Stimulated activated CD4-positive, alpha-beta T cell treated with anti-CD3 and anti-CD28 coated beads, TNF-alpha, amount 100 ng/mL, for 1 hour (primary cell): ENCODE data around the gene BRINP1.

Experiments used
- DNase-seq, 3 donors: peaks; one replicate each; pipeline ENCODE4 v3.0.0-alpha.2; 2020; ENCODE audit warnings: low read depth in 3 of 3, low spot score in 1 of 3

The BRINP1 gene

DNA sequence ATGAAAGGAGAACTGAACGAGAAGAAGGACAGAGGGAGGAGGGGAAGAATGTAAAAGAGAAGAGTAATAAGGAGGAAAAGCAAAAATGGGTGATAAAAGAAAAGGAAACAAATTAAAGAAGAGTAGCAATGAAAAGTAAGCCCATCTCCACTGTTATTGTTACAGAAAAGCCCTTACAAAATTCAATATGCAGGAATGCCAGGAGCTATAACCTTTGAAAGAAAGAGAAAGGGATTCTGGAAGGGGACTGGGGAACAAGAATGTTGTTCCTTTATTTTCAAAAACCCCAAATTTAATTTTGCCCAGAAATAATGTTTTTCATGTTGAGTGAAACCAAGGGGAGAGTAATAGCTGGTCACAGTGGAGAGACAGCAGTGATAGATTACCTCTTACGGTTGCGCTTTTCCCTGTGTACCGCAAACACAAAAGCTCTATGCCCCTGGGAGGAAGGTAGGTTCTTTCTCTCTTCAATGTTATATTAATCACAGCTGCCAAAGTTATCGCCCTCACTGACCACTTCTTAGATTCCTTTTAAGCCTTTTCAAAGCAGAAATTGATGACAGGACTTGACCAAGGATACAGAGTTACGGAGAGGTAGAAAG is 86.7 kb downstream of the BRINP1 start:
- no peak for DNase-seq

DNA sequence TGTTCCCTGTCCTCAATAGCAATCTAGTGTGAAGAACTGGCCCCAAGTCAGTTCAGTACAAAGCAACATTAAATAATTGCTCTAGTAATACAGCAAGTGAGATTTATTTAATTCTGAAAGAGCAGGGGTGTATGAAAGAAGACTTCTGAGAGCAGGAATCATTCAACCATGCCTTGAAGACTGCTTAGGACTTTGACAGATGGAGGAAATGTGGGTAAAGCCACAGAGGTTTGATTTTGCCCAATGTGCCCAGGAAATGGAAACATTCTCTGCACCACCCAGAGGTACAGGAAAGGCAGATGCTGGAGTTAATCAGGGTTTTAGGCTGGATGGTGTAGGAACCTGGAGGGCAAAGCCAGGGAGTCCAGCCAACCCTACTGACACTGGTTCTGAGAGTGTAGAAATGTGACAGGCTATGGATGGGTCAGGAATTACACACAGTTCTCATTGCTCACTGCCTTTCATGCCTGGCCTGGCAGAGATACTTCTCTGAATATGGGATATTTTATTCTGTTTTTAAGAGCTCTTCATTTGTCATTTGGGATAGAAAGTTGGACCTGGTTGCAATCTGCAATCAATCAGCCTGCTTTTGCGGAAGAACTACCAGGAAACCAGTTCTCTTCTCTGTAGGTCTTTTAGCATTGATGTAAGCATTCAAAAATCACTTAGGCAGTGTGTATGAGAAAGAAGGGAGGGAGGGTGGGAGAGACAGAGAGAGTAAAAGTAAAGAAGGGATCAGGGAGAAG is 88.3 kb downstream of the BRINP1 start:
- no peak for DNase-seq

DNA sequence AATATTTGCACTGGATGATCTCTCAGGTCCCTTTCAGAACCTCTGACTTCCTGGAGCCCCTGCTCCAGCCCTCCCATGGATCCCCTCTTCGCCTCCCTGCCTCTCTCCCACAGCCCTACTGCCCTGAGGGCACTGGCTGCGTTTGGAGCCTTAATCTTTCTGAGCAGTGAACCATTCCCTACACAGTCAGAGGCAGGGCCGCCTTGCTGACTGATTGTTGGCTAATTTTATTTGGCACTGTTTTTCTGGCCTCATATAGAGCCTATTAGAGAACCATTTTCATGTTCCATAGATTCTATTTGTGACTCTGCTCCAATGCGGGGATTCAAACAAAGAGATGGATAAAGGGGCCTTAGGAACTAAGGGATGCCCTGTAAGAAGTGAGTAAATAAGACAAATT is 91.1 kb downstream of the BRINP1 start:
- no peak for DNase-seq

DNA sequence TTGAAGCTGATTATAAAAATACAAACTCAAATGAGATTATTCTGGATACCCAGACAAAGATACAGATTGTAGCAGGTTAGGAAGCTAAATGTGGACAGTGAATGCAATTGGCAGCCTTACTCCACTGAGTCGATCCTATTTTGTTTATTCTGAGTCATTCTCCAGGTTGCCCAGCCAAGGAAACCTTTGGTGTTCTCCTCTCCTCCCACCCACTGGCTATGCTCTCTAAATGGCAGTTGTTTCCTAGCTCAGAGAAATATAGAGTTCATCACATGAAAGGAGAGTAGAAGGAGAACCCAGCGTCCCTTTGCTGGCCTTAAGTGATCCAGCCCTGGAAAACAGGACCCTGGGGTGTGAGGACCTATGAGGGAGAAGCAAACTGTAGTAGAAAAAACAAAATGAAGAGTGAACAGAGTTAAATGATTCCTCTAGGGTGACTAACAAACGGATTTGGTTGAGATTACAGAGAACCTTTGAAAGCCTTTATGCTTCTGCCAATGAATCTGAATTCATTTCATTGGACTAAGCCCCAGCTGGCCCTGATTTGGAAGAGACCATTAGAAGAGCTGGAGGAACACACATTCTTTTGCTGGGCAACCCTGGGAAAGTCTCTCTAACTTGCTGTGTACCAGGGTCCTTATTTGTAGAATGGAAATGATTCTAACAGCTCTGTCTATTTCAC is 95.1 kb downstream of the BRINP1 start:
- no peak for DNase-seq

DNA sequence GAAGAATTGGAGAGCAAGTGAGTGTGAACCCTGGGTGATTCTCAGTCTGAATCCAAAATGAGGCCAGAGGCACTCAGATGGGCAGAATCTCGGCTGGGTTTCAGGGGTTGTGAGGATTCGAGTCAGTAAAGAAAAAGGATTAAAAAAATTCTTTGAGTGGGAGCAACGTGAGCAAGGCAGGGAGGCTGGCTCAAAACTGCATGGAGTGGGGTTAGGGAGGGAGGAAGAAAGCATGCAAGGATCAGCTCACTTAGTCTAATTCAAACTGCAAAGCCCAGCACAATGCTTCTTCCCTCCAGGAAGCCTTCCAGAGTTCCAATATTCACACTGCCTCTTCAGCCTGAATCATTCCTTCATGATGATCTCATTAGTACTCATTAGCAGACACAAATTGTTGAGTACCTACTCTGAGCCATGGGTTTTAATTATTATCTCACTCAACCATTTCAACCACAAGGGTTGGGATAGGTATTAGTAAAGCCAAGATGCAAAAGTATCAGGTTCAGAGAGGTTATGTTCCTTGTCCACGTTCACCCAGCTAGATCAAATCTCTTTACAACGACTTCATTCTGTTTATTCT is 95.8 kb downstream of the BRINP1 start:
- no peak for DNase-seq

DNA sequence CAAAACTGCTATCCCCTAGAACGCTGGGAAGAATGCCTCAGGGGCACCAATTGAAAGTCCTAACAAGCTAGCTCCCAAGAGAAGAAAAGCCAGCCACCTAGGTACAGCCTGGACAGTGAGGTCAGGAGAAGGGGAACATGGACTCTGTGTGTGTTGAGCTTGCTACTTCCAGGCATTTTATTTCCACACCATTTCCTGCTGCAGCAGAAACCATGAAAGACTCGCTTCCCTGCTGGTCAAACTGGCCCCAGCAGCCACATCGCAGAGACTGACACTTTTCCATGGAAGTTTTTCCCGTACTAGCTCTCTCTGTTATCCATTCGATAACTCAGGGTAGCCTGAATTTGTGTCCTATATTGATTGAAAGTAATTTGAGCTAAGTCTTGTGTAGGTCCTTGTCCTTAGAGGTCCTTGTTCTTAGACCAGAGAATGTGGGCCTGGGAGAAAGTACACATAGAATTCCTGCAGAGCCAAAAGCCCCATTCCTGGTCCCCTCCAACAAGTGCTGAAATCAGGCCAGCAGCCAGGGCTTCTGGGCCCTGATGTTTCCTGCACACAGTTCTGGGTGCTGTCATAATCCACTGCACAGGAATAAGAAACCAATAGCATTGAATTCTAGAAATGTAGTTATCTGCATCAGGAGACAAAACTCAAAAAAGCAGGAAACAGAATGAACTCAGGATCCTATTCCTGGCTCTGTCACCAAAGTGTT is 96.6 kb downstream of the BRINP1 start:
- DNase-seq: no peak

DNA sequence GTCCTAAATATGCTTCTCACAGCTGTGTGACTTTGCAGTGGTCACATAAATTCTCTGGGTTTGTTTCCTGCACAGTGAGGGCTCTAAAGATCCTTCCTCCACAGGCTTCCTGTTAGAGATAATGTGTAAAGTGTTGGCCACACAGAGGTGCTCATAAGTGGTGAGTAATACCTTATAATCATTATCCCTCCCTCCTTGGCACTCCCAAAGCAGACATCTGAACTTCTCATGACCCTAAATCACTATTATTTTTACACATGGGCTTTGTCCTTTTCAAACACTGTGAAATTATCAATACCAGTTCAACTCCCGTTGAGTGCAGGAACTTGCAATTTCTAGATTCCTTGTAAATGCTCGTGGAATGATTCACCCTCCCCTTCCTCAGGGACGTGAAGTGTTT is 100.2 kb downstream of the BRINP1 start:
- no peak for DNase-seq

DNA sequence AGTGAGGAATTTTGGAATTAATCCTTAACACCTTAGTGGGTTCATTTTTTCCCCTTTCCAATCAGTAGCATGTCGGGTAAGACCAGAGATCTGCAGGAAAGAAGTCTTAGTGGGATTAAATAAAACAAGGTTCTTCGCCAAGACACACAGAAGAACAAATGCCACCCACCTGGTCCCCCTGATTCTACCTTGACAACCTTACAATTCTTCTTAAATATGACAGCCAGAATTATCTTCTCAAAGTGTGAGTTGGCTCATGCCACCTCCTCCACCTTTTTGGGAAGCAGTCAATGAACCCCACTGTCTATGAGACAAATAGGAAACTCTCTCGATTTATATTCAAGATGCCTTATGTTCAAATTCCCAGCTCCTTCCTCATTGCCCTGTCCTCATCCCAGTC is 105.1 kb downstream of the BRINP1 start:
- DNase-seq: no peak

DNA sequence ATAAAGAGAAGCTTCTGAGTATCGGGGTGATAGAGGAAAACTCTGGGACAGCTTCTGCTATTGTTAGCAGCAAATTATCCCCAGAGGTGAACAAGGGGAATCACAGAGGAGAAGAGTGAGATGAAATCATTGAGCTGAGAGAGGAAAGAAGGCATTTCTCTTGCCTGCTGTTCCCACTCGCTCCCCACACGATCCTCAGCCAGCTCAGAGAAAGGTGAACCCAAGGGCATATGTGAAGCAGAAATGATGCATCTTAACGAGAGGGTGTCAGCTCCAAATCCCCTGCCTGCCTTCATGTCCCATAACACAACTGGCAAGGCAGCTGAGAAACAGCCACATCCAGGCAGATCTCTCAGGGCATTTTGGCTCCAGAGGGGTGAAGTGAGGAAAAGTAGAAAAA is 111.6 kb downstream of the BRINP1 start:
- no peak for DNase-seq

DNA sequence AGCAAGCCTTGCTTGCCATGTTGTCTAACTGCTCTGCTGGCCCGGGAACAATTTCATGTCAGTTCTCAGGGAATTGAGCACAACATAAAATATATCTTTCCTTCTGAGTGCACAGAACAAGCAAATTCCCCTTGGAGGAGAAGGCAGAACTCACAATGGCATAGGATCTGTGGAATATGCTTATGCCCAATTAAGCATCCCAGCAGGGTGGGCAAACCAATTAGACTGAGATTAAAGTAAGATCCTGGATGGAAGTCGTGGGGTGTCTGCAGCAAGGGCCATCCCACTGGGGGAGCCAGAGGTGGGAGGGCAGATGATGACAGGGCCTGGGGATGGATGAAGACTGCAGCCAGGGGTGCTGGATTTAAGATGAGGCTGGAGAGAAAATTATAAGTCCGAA is 114.1 kb downstream of the BRINP1 start:
- DNase-seq: no peak

DNA sequence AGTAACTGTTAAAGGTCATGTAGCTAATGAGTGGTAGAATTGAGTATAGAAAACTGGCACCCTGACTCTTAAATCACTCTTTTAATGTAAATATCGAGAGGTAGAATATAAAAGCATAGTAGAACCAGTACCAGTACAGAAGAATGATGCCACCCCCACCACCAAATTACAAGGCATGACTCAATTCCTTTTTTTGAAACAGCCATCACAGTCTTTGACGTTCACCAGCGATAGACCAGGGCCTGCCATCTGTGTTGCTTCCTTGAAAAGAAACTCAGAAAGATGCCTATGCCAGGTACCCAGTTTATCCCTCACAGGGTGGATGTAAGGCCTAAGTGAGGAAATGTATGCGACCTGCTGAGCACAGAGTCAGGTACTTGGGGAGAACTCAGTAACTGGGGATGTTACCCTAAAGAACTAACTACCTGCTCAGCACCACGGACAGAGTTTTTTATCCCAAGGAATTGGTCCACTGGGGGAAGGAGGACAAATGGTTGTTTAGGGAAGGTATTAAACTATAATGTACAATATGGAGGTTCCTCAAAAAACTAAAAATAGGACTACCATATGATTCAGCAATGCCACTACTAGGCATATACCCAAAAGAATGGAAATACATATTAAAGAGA is 116.5 kb downstream of the BRINP1 start:
- no peak for DNase-seq

DNA sequence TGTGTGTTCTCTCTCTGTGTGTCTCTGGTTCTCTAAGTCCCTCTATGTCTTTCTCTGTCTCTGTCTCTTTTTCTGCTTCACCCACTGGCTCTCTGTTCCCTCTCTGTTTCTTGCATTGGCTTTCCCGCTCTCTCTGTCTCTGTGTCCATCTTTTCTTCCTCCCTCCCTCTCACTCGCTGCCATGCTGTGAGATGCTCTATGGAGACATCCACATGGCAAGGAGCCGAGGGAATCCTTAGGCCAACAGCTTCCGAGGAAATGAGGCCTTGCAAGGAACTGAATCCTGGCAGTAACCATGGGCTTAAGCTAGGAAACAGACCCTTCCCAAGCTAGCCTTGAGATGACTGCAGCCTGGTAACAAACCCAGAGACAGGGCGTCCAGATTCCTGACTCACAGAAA is 117.3 kb downstream of the BRINP1 start:
- DNase-seq: no peak

DNA sequence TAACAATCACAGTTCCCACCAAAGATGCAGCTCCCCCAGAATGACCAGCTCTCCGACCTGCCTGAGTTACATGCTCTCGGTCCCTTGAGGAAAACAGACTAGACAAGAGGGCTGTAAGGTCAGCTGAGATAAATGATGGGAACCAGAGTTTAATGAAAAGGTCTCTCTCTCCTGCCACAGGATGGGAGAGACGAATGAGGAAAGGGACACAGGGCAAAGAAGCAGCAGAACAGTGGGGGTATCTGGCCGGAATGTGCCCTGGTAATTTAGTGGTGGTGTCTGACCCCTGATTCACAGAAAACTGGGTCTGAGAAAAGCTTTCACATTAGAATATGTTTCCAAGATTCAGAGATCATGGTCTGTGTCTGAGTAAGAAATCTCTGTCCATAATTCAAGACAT is 118.5 kb downstream of the BRINP1 start:
- DNase-seq: no peak

DNA sequence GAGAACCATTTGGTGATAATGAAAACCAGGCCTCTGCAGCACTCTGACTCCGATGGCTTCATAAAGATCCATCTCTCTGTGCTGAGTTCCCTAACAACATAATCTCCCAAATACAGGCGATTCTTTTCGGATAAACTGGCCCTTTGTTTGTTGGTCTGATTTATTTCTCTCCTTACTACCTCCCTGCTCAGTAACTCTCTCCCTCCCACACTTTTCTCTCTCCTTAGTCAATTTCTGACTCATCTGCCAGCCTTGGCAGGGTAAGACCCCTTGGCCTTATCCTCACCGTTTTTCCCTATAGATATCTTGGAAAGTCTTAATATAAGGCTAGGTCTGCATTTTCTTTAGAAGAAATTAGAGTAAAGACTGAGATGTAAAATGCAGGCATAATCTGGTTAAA is 128.7 kb downstream of the BRINP1 start:
- no peak for DNase-seq

DNA sequence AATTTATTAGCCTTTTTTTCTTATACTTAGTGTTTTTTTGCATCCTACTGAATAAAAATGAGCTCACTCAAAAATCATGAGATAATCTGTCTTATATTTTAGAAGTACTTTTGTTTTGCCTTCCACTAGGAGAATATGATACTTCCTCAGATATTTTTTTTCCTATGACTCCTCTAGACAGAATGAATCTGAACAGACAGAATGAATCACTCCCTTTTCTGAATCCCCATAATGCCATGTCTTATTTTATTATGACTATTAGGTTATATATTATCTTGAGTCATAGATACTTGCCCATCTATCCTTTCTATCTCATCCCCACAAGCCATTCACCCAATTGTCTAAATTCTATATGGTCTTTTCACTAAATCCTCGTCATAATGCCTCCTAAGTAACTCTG is 134.6 kb downstream of the BRINP1 start:
- no peak for DNase-seq

DNA sequence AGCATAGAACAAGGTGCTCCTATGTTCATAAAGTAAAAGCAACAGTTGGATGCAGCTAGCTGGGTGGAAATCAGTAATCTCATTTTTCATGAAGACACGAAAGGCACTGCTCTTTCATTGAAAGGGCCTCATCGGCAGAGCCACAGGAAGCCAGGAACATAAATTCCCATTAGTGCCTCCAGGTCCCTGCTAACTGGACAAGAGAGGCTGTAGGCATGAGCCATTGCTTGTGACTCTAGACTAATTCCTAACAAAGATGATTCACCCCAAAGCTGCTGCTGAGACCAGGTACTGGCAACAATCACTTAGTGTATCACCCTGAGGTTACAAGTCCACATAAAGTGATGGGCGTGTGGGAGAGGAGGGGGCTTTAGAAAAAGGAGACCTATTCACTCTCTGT is 141.8 kb downstream of the BRINP1 start:
- DNase-seq: no peak

DNA sequence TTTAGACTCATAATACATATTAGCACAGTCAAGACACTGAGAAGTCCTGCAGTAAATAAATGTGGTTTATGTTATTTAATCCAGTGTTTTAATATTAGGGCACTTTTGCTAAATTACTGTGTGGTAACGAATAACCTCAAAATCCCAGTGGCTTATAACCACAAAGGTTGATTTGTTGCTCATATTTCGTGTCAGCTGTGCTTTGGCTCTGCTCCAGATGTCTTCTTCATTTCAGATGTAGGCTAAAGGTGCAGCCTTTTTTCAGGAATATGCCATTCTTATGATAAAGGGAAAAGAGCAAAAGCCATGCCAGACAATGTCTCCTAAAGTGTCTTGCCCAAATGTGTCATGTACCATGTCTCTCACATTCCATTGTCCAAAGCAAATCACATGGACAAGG is 144.8 kb downstream of the BRINP1 start:
- DNase-seq: no peak

DNA sequence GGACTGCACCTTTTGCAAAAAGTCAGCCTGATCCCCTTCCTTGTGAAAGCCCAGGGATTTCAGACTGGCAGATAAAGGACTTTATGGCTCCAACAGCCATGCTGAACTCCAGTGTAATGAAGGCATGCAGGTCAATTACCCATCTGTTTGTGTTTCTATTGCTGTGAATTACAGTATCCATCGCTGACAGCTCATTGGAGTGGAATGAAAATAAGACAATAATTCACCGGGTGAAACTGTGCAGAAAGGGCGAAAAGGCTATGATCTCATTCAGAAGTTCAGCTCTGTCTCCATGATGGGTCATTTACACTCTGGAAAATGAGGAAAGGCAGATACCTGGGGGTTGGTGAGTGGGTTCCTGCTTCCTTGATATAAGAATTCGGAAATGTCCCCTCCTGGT is 148.0 kb downstream of the BRINP1 start:
- no peak for DNase-seq

DNA sequence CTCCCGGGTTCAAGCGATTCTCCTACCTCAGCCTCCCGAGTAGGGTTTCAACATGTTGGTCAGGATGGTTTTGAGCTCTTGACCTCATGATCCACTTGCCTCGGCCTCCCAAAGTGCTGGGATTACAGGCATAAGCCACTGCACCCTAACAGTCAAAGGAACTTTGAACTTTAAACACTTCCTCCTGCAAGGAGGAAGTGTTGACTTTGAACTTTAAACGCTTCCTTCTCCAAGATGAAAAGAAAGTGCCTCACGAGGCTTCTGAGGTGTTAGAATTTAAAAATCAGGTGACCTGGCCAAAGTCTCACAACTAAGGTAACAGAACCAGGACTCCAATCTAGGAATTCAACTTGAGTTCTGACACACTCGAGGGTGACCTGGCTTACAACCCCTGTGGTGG is 150.9 kb downstream of the BRINP1 start:
- DNase-seq: no peak

DNA sequence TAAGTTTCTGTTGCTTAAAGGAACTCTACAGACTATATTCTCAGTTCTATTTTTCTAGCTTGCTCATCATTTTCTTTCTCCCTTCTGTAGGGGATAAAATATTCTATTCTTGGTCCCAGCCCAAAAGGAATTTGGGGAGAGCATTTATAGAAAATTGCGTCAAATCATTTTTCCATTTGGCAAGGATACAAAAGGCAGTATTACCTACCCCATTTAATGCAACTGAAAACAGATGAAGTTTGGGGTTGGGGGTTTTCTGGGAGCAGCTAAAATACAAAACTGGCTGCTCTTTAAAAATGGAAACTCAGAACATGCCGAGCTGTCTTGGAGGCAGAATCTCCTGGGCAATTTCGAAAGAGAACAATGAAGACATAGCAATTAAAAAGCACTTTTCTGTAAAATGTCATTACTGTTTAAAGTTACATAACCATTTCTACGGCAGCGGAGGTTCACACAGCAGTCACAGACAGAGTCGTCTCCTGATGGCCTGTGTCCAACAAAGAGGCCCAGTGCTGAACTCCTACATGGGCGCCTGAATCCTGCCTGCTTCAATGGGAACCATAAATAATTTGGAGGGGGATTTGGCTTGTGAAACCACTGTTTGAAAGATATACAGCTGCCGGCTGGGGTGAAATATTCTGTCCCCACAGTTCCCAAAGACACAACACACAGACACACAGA is 152.4 kb downstream of the BRINP1 start:
- no peak for DNase-seq

DNA sequence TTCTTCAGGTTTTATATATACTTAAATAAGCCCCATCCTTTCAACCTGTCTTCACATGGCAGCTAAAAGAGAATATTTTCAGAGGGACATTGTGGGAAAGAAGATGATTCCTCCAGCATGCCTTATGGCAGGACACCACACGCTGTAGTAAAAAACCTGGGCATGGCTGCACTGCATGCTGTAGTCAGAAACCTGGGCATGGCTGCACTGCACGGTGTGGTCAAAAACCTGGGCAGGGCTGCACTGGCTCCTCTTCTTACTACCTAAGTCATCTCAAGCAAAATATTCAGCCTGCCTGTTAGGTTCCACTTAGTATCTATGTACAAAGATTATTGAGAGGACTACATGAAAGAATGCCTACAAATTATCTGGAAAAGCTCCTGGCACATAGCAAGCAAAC is 153.6 kb downstream of the BRINP1 start:
- no peak for DNase-seq
